ENCODE data around the gene BAIAP2L2.
"Not testable (repeated sequence)": the region's sequence is repeated elsewhere in the genome, so short reads cannot be mapped to it uniquely, and the experiment has no call there.

- TF ChIP-seq MAX (IDR thresholded peaks at IDR 0.05; ENCODE audit: low read depth, low read length); POLR2A (IDR thresholded peaks at IDR 0.05; ENCODE audit: extremely low read depth, insufficient read length); MYC (IDR thresholded peaks at IDR 0.05; ENCODE audit: low read depth, low read length): not testable (repeated sequence)
These were observed 44.1 kb upstream of the BAIAP2L2 start for GRCh38 chr22:38154563-38154915.

All from NB4 (cell line).